ENCODE data around the gene ATP6V1A.
A peak's percentile ranks its signal among the peaks of the same experiment; 100 is the strongest.

The ATP6V1A gene

DNA sequence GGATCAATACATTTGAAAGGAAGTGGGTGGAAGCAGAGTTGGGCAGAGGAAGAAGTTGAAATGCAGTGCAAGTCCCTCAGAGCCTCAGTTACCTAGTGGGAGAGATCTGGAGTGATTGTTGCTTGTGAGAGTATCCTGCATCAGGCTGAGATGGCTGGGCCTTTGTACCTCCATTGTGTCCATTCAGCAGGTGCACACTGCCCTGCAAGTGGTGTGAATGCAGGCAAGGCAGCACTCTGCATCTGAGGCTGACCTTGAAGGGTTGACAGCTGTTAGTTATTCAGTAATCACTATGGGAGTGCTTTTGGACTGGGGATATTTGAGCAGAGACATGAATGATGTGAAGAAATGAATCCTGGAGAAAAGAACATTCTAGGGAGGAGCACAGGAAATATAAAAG is 25.2 kb downstream of the ATP6V1A start:
- H3K36me3 ChIP-seq (ENCODE audit: insufficient read depth, low read length) = no peaks in the 10 kb centered on the region
- H3K79me2 ChIP-seq (ENCODE audit: insufficient read depth, low read length) = 0 out of 2 replicates have a peak, but pooled peaks cover 2% of the 10 kb centered on the region
- H3K4me2 ChIP-seq (ENCODE audit: insufficient read depth, low read length) = no peak overlapping the region
- no peak overlapping the region for H3K4me3 ChIP-seq (ENCODE audit: low read depth in 1 of 2, low read length in 2 of 2)
- DNase-seq (no peak), ATAC-seq (ENCODE audit: insufficient read depth, low read depth) (no peak)
- H3K9ac ChIP-seq (ENCODE audit: low read depth, low read length) = no peak overlapping the region
- no peak overlapping the region for H3K27ac ChIP-seq (ENCODE audit: low read length)
- H3K27me3 ChIP-seq (ENCODE audit: insufficient read depth, low read length, poor library complexity) = no peaks in the 10 kb centered on the region
- TF ChIP-seq EZH2 (IDR thresholded peaks at IDR 0.05; ENCODE audit: borderline replicate concordance, low read depth, low read length, severe bottlenecking) = no peak
- TF ChIP-seq, protein P1, sequence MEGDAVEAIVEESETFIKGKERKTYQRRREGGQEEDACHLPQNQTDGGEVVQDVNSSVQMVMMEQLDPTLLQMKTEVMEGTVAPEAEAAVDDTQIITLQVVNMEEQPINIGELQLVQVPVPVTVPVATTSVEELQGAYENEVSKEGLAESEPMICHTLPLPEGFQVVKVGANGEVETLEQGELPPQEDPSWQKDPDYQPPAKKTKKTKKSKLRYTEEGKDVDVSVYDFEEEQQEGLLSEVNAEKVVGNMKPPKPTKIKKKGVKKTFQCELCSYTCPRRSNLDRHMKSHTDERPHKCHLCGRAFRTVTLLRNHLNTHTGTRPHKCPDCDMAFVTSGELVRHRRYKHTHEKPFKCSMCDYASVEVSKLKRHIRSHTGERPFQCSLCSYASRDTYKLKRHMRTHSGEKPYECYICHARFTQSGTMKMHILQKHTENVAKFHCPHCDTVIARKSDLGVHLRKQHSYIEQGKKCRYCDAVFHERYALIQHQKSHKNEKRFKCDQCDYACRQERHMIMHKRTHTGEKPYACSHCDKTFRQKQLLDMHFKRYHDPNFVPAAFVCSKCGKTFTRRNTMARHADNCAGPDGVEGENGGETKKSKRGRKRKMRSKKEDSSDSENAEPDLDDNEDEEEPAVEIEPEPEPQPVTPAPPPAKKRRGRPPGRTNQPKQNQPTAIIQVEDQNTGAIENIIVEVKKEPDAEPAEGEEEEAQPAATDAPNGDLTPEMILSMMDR (IDR thresholded peaks at IDR 0.05; ENCODE audit: borderline replicate concordance, extremely low read depth, low read length, poor library complexity, severe bottlenecking) = no peak
- H3K9me3 ChIP-seq (ENCODE audit: insufficient read depth, low read length, severe bottlenecking) = no peaks in the 10 kb centered on the region
- peaks cover 13% of the 10 kb centered on the region for H3K4me1 ChIP-seq (ENCODE audit: insufficient read depth, low read length)
- H2AFZ ChIP-seq (ENCODE audit: low read depth, low read length) = no peak overlapping the region
- H4K20me1 ChIP-seq (ENCODE audit: insufficient read depth, low read length) = peaks cover 4% of the 10 kb centered on the region

DNA sequence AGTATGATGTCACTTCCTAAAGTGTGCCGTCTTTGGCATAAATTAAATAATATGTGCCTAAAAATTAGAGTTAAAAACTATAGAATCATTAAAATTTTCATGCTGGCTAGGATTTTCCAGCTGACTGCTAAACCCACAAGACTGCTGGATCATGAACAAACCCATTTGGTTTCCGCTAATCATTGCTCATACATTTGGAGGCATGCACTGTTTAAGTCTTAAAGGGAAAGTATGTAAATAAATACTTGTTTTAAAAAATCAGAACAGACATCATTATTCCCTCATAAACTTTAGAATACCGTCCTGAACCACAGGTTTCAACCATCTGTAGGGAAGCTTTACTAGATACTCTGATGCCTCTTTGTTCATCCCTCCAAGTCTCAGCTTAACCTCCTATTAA is 26.5 kb downstream of the ATP6V1A start:
- Histone ChIP-seq H3K27ac (ENCODE audit: low read length) (no peak overlapping the region), H3K4me1 (ENCODE audit: insufficient read depth, low read length) (peaks cover 13% of the 10 kb centered on the region), H3K79me2 (ENCODE audit: insufficient read depth, low read length) (0 out of 2 replicates have a peak, but pooled peaks cover 2% of the 10 kb centered on the region), H3K9me3 (ENCODE audit: insufficient read depth, low read length, severe bottlenecking) (no peaks in the 10 kb centered on the region), H3K4me3 (ENCODE audit: low read depth in 1 of 2, low read length in 2 of 2) (no peak overlapping the region), H3K36me3 (ENCODE audit: insufficient read depth, low read length) (no peaks in the 10 kb centered on the region), H3K27me3 (ENCODE audit: insufficient read depth, low read length, poor library complexity) (no peaks in the 10 kb centered on the region), H2AFZ (ENCODE audit: low read depth, low read length) (no peak overlapping the region), H3K4me2 (ENCODE audit: insufficient read depth, low read length) (no peak overlapping the region), H4K20me1 (ENCODE audit: insufficient read depth, low read length) (peaks cover 4% of the 10 kb centered on the region), H3K9ac (ENCODE audit: low read depth, low read length) (no peak overlapping the region)
- ATAC-seq (ENCODE audit: insufficient read depth, low read depth) (peak; percentile 40; the same call in 1 of the 3 replicates), DNase-seq (no peak)
- TF ChIP-seq, protein P1 (IDR thresholded peaks at IDR 0.05; ENCODE audit: borderline replicate concordance, extremely low read depth, low read length, poor library complexity, severe bottlenecking) = no peak
- no peak for TF ChIP-seq EZH2 (IDR thresholded peaks at IDR 0.05; ENCODE audit: borderline replicate concordance, low read depth, low read length, severe bottlenecking)

DNA sequence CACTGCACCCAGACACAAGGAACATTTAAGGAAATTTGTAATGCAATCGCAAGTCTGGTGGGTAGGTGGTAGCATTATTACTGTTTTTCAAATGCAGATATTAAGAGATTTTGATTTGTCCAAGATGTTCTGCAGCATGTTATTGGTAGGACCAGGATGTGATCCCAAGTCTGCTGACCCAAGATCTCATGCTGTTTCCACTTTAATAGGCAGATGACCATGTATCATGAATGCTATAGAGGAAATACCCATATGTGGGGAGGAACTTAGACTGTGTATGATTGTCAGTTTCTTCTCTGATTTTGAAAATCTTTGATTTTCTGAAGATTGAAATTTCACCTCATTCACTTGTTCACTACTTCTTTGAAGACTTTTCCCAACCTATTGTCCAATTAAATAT is 28.7 kb downstream of the ATP6V1A start:
- Histone ChIP-seq H3K79me2 (ENCODE audit: insufficient read depth, low read length) (0 out of 2 replicates have a peak, but pooled peaks cover 2% of the 10 kb centered on the region), H3K9ac (ENCODE audit: low read depth, low read length) (no peak overlapping the region), H3K4me2 (ENCODE audit: insufficient read depth, low read length) (no peak overlapping the region), H3K4me3 (ENCODE audit: low read depth in 1 of 2, low read length in 2 of 2) (no peak overlapping the region), H3K27me3 (ENCODE audit: insufficient read depth, low read length, poor library complexity) (no peaks in the 10 kb centered on the region), H3K27ac (ENCODE audit: low read length) (no peak overlapping the region), H3K9me3 (ENCODE audit: insufficient read depth, low read length, severe bottlenecking) (no peaks in the 10 kb centered on the region), H2AFZ (ENCODE audit: low read depth, low read length) (no peak overlapping the region), H3K4me1 (ENCODE audit: insufficient read depth, low read length) (peaks cover 13% of the 10 kb centered on the region), H4K20me1 (ENCODE audit: insufficient read depth, low read length) (peaks cover 4% of the 10 kb centered on the region), H3K36me3 (ENCODE audit: insufficient read depth, low read length) (no peaks in the 10 kb centered on the region)
- TF ChIP-seq, protein P1 (IDR thresholded peaks at IDR 0.05; ENCODE audit: borderline replicate concordance, extremely low read depth, low read length, poor library complexity, severe bottlenecking) = no peak
- no peak for TF ChIP-seq EZH2 (IDR thresholded peaks at IDR 0.05; ENCODE audit: borderline replicate concordance, low read depth, low read length, severe bottlenecking)
- ATAC-seq (ENCODE audit: insufficient read depth, low read depth) (no peak), DNase-seq (no peak)

DNA sequence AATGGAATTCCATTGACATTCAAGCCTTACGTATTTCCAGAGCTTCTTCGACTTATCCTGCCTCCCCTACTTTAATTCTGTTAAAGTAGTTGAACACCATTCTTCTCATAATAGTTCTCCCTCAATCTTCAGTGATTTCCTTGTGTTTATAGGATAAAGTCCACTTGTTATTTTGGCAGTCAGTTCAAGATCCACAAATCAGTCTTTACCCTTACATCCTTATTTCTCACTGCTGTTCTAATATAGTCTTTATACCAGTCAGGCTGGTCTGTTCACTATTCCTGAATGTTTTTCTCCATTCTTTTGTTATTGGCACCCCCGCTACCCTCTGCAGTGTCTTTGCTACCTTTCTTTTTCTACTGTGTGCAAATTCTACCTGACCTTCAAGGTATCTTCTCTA is 29.7 kb downstream of the ATP6V1A start:
- Histone ChIP-seq H3K9ac (ENCODE audit: low read depth, low read length) (no peak overlapping the region), H3K4me3 (ENCODE audit: low read depth in 1 of 2, low read length in 2 of 2) (no peak overlapping the region), H3K9me3 (ENCODE audit: insufficient read depth, low read length, severe bottlenecking) (no peaks in the 10 kb centered on the region), H3K4me2 (ENCODE audit: insufficient read depth, low read length) (no peak overlapping the region), H3K4me1 (ENCODE audit: insufficient read depth, low read length) (peaks cover 13% of the 10 kb centered on the region), H2AFZ (ENCODE audit: low read depth, low read length) (no peak overlapping the region), H4K20me1 (ENCODE audit: insufficient read depth, low read length) (peaks cover 4% of the 10 kb centered on the region), H3K79me2 (ENCODE audit: insufficient read depth, low read length) (0 out of 2 replicates have a peak, but pooled peaks cover 2% of the 10 kb centered on the region), H3K27me3 (ENCODE audit: insufficient read depth, low read length, poor library complexity) (no peaks in the 10 kb centered on the region), H3K36me3 (ENCODE audit: insufficient read depth, low read length) (no peaks in the 10 kb centered on the region), H3K27ac (ENCODE audit: low read length) (no peak overlapping the region)
- ATAC-seq (ENCODE audit: insufficient read depth, low read depth) (no peak), DNase-seq (no peak)
- TF ChIP-seq EZH2 (IDR thresholded peaks at IDR 0.05; ENCODE audit: borderline replicate concordance, low read depth, low read length, severe bottlenecking) = no peak
- TF ChIP-seq, protein P1 (IDR thresholded peaks at IDR 0.05; ENCODE audit: borderline replicate concordance, extremely low read depth, low read length, poor library complexity, severe bottlenecking) = no peak

Data from DND-41 (cell line).